HG03457 (cell line): ENCODE data around the gene SHANK1.

Experiments used
- ATAC-seq: cut with Tn5 transposase; IDR thresholded peaks from one replicate; pipeline ENCODE4 v1.9.1; 2021; ENCODE audit warnings: moderate number of reproducible peaks; ENCODE audit not compliant: unreplicated experiment

SHANK1 gene

DNA sequence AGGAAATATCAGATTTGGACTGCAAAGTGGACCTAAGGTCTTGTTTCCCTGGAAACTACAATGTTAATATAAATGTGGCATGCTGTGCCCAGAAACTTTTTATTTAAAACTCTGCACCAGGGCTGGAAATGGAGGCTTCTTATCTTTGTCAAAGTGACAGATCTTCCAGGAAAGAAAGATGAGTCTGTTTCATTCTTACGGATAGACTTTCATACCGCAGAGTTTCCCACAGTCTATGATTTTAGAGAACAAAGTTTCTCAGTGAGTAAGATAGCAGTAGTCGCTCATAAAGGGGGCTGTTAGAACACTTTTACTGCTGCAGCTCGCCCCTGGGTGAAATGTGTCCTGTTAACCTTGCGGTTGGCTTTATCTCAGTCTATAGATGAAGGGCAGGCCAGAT lies 10.3 kb upstream of the SHANK1 start:
- ATAC-seq = no peak

DNA sequence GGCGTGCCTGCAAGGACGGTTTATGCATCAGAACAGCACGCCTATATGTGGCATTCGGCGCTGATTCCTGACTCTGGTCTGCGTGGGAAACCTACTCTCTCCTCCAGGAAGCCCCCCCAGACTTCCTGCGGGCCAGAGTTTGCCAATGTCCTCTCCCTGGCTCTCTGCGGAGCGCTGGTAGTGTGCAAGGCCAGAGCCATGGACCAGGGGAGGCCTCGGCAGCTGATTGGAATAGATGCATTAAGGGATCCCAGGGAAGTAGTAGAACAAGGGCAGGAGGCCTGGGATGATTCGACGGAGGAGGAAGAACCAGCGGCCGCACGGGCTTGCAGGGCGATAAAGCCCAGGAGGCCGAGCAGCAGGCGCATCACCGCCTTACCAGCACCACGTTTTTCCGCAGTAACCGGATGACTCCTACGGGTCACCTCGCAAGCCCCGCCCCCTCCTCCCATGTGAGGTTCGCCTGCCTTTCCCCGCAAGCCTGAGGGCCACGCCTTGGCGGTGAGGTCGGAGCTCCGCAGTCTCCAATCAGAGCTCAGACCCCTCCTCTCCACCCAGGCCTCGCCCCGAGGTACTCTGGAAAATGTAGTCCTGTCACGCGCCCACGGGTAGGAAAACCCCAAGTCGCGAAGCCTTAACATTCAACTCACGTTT lies 8.6 kb upstream of the SHANK1 start:
- no peak for ATAC-seq

GRCh38 chr19:50725911-50726230 lies 6.3 kb upstream of the SHANK1 start:
- no peak for ATAC-seq

DNA sequence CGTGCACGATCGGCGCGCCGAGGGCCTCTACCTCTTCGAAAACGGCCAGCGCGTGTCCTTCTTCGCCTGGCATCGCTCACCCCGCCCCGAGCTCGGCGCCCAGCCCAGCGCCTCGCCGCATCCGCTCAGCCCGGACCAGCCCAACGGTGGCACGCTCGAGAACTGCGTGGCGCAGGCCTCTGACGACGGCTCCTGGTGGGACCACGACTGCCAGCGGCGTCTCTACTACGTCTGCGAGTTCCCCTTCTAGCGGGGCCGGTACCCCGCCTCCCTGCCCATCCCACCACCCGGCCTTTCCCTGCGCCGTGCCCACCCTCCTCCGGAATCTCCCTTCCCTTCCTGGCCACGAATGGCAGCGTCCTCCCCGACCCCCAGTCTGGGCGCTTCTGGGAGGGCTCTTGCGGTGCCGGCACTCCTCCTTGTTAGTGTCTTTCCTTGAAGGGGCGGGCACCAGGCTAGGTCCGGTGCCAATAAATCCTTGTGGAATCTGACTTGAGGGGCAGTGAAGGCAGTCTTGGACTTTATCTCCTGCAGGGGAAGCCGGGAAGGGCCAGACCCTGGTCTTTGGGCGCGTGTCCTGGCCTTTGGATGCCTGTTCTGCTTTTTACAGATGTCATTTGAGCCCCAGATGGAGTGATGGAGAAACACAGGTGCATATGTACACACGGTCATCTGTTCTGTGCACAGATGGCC lies 5.8 kb upstream of the SHANK1 start:
- peak; percentile 22 for ATAC-seq

- ATAC-seq = peak; percentile 53
Observed at GRCh38 chr19:50724522-50725217, 5.1 kb upstream of the SHANK1 start.

- no peak for ATAC-seq
Observed at GRCh38 chr19:50723735-50724521, 4.3 kb upstream of the SHANK1 start.

DNA sequence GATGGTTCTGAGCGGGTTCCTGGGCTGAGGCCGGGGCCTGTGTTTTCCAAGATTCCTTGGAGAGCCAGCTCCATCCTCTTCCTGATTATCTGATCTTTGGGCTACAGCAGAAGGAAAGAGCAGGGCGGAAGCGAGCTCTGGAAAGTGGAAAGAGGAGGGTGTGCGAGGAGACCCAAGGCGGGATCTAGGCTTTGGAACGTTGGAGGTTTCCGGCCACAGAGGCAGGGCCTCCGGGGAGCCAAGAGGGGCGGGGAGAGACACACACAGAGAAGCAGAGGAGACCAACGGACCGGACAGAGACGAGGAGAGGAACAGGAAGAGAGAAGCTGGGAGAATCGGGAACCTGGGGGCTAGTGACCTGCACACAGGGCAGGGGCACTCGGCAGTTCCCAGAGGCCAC lies 3.5 kb upstream of the SHANK1 start, which contains the start of gene CLEC11A:
Gene CLEC11A (plus strand): TSS at position 296 of the 400 bp plus-strand sequence. CDS start 162 bp downstream, outside the sequence.
- ATAC-seq = no peak

DNA sequence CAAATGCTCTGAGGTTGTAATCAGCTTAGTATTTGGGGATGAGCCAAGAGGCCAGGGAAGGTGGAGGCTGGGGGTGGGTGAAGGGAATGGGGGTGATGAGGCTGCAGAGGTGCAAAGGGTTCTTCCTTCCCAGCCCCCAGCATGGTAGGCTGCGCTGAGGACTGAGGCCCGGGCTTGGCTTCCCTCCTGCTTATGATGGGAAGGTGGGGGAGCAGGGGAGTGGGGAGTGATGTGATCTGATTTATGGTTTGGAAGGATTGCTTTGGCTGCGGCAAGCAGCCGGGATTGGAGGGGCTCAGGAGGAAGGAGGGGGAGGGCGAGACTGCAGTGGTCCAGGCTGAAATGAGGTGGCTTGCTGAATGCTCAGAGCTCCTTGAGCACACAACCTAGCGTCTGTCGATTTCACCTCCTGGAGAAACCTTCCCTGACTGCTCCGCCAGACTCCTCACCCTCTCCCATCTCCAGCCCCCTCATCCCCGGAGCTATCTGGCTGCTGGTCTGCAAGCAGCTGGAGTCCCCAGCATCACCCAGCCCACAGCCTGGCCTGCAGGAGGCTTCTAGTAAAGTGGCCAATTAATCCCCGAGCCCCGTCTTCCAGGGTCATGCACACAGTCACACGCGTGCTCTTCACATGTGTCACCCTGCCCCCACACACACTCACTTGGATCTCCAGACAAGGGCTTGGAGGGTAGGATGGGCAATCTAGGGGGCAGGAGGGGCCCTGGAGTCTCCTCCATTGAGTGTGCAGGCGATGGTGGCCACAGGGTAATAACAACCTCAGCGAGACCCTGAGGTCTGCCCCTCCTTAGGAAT lies 2.8 kb upstream of the SHANK1 start:
- no peak for ATAC-seq

DNA sequence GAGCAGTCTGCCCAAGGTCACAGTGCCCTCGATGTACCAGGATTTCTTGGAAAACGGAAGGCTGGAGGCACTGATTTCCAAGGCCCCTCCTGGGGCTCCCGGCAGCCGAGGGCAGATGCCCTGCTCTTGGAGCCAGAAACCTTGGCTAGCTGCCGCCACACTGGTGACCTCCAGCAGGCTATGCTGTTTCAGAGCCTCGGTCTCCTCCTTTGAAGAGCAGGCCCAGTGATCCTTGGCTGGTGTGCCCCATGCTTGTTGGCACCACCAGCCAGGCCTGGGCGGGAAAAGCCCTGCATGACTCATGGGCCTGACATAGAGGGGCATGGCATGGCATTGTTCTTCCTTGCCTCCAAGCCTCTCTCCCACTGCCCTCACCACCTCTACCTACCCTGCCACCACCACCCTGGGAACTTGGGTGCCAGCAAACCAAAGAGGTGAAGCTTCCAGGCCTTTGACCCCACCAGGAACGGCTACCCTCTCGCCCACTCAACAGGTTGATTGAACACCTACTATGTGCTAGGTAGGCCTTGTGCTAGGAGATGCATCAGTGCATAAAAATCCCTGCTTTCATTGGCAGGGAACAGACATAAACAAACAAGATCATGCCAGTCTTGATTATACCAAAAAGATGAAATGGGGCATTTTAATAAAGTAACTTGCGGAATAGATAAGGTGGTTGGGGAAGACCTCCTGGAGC lies 2.0 kb upstream of the SHANK1 start:
- ATAC-seq = no peak

DNA sequence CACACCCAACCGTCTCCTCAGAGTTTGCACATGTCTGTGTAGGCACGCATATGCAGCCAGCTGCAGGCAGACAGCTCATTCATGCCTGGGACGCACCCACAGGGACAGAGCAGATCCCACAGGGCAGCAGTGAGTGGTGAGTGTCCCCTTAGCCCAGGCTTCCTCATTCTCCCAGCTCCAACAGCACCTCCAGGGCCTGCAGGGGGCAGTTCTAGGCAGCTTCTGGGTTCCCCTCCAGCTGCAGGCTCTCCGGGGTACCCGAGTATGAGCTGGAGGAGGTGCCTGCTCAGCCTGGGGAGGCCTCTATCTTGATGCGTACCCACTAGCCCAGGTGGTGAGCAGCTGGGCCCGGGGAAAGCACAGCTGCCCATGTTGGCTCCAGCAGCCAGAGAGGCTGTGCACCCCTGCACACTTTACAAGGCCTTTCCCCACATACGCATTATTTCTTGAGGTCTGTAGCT lies 1.3 kb upstream of the SHANK1 start:
- ATAC-seq = no peak

DNA sequence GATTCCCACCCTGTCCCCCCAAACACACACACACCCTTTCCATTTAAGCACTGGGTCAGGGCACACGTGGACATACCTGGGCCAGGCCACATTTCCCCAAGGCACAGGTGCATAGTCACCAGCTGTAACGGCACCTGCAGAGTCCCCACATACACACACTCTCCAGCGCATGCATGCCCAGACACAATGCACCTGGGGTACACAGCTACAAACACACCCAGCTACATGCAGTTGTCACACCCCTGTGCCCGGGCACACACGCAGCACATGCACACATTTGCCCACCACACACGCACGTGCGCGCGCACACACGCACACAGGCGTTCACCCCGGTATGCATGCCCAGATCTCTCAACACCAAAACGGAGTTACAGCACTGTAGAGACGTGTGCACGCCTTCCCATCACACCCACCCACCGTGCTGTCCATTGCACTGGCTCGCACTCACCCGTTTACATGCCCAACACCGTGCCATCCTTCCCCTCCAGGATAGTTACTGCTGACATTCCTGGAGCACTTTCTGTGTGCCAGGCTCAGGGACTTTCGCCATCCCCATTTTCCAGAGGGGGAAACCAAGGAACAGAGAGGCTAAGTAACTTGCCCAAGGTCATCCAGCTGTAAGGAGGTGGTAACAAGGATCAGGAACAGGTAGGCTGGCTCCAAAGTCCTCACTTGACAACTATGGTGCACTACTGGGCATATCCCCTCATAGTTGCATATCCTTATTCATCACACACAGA lies 749 bp upstream of the SHANK1 start:
- ATAC-seq = no peak

DNA sequence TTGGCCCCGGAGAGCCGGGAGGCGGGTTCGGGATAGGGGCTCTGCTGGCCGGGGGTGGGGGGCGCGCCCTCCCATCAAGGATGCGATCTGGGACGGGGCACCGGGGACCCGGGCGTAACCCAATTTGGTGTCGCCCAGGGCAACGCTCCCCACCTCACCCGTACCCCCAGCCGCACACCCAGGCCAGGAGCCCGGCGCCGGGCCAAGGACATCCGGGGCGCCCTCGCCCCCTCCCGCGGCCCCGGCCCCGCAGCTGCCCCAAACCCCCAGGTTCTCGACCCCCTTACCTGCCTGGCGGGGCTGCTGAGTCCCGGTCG lies 525 bp downstream of the SHANK1 start:
- no peak for ATAC-seq

GRCh38 chr19:50718255-50719118 lies 1.1 kb downstream of the SHANK1 start:
- ATAC-seq = no peak

GRCh38 chr19:50717891-50718254 lies 1.7 kb downstream of the SHANK1 start:
- no peak for ATAC-seq

DNA sequence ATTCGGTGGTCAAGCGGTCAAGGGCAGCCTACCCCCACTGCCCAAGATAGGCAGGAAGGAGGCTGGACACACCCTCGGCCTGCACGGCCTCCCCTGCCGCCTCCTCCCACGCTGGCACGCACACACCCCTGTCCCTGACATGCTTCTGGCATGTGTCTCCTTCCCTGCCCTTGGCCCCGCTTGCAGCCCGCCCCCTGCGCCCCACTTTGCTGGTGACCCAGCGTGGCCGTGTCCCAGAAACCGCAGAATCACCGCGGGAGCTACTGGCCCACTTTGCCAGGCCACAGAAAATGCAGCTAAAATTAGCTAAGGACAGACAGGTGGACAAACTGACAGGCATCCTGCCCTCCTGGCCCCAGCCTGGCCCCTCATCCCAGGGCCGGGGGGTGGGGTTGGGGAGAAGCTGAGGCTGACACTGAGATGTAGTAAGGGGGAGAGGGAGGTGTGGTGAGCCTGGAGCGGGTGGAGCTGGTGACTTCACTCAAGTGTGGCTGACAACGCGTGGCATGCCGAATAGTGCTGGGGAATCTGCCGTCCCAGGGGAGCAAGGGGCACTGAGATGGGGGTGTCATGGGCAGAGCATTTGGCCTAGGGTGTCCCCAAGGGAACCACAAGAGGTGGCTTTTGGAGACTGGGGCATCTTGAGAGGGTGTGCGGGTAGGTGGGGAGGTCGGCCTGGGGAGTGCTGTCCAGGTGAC lies 2.4 kb downstream of the SHANK1 start:
- no peak for ATAC-seq

DNA sequence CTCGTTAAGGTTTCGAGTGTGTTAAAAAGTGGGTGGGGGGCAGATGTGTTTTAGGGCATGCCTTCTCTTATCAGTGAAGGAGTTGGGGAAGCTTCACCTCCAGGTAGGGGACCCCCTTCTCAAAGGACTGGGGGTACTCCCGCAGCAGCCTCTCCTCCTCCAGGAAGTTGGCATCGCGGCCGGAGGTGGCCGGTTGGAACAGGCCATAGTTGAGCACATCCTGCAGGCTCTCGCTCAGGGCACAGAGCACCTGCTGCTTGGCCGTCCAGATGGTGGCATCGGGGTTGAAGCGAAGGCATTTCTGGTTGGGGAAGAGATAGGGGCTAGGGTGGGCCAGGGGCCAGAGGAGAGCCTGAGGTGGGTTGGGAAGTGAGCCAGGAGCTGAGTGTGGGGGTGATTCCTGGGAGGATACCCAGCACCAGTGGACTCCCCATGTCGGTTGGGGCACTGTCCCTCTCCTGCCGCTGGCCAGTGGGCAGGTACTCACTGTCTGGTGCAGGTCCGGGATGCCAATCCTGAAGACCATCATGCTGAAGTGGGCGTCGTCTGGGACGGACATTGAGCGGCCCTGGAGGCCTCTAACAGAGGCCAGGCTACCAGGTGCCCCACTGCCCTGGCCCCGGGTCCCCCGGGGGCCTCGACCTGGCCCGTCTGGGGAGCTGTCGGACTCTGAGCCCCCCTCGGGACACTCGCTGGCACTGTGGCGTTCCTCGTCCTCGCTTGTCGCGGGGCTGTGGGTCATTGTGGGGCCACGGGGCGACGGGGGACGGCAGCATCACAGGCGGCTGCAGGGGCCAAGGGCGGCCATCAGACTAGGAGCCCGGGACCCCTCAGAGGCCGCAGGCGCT lies 3.2 kb downstream of the SHANK1 start:
- no peak for ATAC-seq
